Measurements from ENCODE around the gene ZBTB40. TPM values are rescaled to one million over a fixed set of nuclear protein-coding genes. Genes with fewer than 3 reads are reported as not detected.

Gene ZBTB40
- total and polyA plus RNA-seq, 10 of the 15 experiments (the other 5 are each of a cell fraction or from before 2014, with no cell fraction given): 1.9 to 14.4 (median 9.0) TPM

DNA sequence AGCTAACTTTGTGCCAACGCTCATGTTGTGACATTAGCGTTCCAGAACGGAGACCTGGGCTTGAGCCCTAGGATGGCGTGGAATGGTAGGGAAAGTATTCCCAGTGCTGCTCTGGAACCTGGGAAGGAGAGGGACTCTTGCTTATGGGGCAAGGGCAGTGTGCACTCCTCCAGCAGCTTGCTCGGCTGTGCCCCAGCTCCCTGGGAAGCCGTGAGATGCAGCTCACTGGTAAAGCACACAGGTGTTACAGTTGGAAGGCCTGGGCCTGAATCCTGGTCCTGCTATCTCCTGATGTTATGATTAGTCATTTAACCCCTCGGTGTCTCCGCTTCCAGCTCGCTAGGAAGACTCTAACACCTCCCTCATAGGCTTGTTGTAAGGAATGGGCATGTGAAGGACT lies 69.2 kb downstream of the ZBTB40 start (continued):
- no peak for TF ChIP-seq ZNF592 (IDR thresholded peaks at IDR 0.05)
- TF ChIP-seq BACH1 (IDR thresholded peaks at IDR 0.05; ENCODE audit: borderline replicate concordance): no peak
- no peak for TF ChIP-seq RAD21 (IDR thresholded peaks at IDR 0.05; ENCODE audit: insufficient read depth, low read depth, low read length)
- no peak for TF ChIP-seq ZNF217 (IDR thresholded peaks at IDR 0.05)
- TF ChIP-seq MXI1 (IDR thresholded peaks at IDR 0.05; ENCODE audit: low read depth, low read length): no peak
- TF ChIP-seq, protein P1, sequence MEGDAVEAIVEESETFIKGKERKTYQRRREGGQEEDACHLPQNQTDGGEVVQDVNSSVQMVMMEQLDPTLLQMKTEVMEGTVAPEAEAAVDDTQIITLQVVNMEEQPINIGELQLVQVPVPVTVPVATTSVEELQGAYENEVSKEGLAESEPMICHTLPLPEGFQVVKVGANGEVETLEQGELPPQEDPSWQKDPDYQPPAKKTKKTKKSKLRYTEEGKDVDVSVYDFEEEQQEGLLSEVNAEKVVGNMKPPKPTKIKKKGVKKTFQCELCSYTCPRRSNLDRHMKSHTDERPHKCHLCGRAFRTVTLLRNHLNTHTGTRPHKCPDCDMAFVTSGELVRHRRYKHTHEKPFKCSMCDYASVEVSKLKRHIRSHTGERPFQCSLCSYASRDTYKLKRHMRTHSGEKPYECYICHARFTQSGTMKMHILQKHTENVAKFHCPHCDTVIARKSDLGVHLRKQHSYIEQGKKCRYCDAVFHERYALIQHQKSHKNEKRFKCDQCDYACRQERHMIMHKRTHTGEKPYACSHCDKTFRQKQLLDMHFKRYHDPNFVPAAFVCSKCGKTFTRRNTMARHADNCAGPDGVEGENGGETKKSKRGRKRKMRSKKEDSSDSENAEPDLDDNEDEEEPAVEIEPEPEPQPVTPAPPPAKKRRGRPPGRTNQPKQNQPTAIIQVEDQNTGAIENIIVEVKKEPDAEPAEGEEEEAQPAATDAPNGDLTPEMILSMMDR (IDR thresholded peaks at IDR 0.05 in 2 of 3, conservative IDR thresholded peaks at IDR 0.05 in 1 of 3; ENCODE audit: control insufficient read depth in 2 of 3, extremely low read depth in 1 of 3, insufficient read depth in 1 of 3, low read depth in 3 of 3, low read length in 3 of 3): no peak
- TF ChIP-seq CREM (IDR thresholded peaks at IDR 0.05; ENCODE audit: low read depth): no peak
- TF ChIP-seq, protein P2, sequence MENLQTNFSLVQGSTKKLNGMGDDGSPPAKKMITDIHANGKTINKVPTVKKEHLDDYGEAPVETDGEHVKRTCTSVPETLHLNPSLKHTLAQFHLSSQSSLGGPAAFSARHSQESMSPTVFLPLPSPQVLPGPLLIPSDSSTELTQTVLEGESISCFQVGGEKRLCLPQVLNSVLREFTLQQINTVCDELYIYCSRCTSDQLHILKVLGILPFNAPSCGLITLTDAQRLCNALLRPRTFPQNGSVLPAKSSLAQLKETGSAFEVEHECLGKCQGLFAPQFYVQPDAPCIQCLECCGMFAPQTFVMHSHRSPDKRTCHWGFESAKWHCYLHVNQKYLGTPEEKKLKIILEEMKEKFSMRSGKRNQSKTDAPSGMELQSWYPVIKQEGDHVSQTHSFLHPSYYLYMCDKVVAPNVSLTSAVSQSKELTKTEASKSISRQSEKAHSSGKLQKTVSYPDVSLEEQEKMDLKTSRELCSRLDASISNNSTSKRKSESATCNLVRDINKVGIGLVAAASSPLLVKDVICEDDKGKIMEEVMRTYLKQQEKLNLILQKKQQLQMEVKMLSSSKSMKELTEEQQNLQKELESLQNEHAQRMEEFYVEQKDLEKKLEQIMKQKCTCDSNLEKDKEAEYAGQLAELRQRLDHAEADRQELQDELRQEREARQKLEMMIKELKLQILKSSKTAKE (IDR thresholded peaks at IDR 0.05; ENCODE audit: low read depth, poor library complexity, severe bottlenecking): no peak

Measured in GM12878 (cell line).